Epithelial cell of proximal tubule (primary cell): ENCODE measurements around the gene FXYD7. TPM values are rescaled to one million over a fixed set of nuclear protein-coding genes. Genes with fewer than 3 reads are reported as not detected.

Source experiments
- DNase-seq: peaks from one replicate; pipeline ENCODE4 v3.0.0-alpha.2; 2011; ENCODE audit warnings: low read depth
- H3K4me3 ChIP-seq: 2 replicates; pipeline ENCODE4 v1.5.1; 2011; ENCODE audit warnings: low read depth, mild to moderate bottlenecking, low read length
- total RNA-seq: library from RNA; depleted of rRNA; stranded (reverse); fragments of >200 nt; gene quantifications from 2 replicates; pipeline ENCODE4 v1.2.3, GENCODE V29; 2015
- TF ChIP-seq, protein P1 (sequence below): conservative IDR thresholded peaks from 2 replicates; pipeline ENCODE4 v1.5.1; 2012; ENCODE audit warnings: low read depth, mild to moderate bottlenecking, low read length

Gene FXYD7
- total RNA-seq, 1 donor from 2014 or later = not detected

GRCh38 chr19:35162471-35163326 lies 19.6 kb downstream of the FXYD7 start:
- no peak for DNase-seq
- H3K4me3 ChIP-seq = no peak overlapping the region
- TF ChIP-seq, protein P1, sequence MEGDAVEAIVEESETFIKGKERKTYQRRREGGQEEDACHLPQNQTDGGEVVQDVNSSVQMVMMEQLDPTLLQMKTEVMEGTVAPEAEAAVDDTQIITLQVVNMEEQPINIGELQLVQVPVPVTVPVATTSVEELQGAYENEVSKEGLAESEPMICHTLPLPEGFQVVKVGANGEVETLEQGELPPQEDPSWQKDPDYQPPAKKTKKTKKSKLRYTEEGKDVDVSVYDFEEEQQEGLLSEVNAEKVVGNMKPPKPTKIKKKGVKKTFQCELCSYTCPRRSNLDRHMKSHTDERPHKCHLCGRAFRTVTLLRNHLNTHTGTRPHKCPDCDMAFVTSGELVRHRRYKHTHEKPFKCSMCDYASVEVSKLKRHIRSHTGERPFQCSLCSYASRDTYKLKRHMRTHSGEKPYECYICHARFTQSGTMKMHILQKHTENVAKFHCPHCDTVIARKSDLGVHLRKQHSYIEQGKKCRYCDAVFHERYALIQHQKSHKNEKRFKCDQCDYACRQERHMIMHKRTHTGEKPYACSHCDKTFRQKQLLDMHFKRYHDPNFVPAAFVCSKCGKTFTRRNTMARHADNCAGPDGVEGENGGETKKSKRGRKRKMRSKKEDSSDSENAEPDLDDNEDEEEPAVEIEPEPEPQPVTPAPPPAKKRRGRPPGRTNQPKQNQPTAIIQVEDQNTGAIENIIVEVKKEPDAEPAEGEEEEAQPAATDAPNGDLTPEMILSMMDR = no peak

DNA sequence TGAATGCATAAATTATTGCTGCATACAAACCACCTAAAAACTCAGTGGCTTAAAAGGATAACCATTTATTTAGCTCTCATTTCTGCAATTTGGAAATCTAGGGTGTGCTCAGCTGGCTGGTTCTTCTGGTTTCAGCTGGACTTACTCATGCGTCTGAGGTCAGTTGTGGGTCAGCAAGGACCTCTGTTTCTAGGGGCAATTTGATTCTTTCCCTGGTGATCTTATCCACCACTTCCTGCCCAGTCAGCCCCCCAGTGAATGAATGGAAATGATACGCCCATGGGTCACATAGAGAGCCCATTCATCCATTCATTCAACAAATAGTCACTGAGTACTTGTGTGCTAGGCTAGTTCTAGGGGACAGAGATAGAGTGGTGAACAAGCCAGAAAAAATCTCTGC lies 21.4 kb downstream of the FXYD7 start:
- TF ChIP-seq, protein P1 = no peak
- no peak overlapping the region for H3K4me3 ChIP-seq
- DNase-seq = no peak

DNA sequence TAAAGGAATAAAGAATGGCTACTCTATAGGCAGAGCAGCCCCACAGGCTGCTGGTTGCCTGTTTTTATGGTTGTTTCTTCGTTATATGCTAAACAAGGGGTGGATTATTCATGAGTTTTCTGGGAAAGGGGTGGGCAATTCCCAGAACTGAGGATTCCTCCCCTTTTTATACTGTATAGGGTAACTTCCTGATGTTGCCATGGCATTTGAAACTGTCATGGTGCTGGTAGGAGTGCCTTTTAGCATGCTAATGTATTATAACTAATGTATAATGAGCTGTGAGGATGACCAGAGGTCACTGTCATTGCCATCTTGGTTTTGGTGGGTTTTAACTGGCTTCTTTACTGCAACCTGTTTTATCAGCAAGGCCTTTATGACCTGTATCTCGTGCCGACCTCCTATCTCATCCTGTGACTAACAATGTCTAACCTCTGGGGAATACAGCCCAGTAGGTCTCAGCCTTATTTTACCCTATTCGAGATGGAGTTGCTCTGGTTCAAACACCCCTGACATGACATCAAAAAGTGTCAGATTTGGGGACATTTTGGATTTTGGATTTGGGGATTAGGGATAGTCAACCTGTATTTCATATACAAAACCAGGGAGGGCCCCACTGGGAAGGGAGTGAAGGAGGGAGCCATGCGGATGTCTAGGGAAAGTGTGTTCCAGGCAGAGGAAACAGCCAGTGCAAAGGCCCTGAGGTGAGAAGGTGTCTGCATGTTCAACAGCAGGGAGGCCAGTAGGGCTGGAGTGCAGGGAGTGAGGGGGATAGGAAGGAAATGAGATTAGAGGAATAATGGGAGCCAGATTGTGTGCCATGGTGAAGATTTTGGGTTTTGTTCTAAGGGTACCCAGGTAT lies 22.4 kb downstream of the FXYD7 start:
- DNase-seq = no peak
- no peak overlapping the region for H3K4me3 ChIP-seq
- TF ChIP-seq, protein P1 = no peak

DNA sequence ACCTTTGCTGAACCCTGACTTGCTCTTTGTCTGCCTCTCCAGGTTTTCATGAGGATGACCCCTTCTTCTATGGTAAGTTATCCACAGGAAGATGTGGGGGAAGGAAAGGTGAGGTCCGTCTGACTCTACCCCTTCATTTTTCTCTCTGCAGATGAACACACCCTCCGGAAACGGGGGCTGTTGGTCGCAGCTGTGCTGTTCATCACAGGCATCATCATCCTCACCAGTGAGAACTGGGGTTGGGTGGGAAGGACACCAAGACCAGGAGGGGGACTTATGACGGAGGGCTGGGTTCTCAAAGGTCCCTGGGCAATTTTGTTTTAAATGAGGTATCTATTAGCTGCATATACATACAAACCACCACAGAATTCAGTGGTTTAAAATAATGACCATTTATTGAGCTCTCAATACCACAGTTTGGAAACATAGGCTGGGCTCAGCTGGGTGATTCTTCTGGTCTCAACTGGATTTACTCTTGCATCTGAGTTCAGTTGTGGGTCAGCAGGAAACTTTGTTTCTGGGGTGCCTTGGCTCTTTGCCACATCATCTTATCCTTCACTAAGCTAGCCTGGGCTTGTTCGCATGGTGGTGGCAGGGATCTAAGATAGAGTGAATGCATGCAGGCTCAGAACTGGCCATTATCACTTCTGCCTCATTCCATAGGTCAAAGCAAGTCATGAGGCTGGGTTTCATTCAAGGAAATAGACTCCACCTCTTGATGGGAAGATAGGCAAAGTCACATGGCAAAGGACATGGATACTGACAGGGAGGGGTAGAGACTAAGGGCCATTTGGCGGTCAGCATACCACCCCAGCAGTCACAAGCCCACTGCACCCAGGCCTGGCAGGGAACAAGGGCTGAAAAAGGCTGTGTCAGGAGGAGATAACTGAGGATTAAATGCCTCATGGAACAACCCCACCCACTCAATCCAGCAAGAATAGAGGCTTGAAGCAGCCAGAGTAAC lies 23.3 kb downstream of the FXYD7 start:
- DNase-seq = no peak
- H3K4me3 ChIP-seq = no peak overlapping the region
- TF ChIP-seq, protein P1 = no peak

DNA sequence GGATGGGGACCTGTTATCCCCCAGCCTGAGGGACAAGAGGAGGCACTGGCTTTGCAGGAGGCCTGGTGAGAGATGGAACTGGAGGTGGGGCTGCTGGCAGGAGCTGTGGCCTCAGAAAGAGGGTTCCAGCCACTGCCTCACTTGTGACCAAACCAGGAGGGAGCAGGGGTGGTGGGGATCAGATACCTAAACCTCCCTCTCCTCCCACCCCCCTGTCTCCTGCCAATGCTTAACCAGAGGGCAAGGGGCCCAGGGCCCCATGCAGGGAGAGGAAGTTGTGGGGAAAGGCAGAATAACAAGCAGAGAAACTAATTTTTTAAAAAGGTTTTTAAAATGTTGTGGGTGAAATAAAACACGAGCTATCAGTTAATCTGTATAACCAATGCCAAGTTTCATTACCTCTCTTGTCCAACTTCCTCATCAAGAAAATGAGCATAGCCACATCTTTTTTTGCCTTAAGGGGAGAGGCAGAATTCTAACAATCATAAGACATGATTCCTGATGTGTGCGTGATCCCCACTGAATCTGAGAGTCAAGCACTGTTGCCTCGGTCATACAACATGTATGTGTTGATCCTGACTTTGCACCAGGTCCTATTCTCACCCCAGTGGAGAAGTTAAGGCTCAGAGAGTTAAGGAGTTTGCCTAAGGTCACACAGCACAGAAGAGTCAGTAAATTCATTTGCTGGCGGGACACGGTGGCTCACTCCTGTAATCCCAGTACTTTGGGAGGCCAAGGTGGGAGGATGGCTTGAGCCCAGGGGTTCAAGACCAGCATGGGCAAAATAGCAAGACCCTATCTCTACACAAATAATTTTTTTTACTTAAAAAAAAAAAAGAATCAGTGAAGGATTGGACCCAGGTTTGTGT lies 24.4 kb downstream of the FXYD7 start:
- no peak overlapping the region for H3K4me3 ChIP-seq
- TF ChIP-seq, protein P1 = no peak
- no peak for DNase-seq

DNA sequence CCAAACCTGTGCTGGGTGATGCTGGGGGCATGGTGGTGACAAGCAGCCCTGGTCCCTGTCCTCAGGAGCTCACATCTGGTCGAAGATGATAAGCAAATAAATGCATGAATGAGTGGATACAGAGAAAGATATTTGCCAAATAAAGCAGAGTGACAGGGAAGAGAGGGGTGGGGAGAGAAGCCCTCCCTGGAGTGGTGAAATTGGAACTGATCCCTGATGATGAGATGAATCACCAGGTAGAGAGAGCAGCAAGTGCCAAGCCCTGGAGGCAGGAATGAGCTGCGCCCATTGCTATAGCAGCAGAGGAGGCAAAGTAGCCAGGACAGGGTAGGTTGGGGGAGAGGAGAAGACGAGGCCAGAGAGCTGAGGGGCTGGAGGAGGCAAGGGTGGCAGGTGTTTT lies 25.1 kb downstream of the FXYD7 start:
- TF ChIP-seq, protein P1 = no peak

More for the DNA sequence above, 25.1 kb downstream of the FXYD7 start:
- no peak for DNase-seq
- H3K4me3 ChIP-seq = no peak overlapping the region
